Stimulated activated CD8-positive, alpha-beta memory T cell treated with anti-CD3 and anti-CD28 coated beads, Interleukin-7, amount 100 ng/mL, for 4 hours (primary cell): ENCODE data around the gene NDN.

Experiments
- DNase-seq, 2 donors: peaks; one replicate each; pipeline ENCODE4 v3.0.0-alpha.2; 2020; ENCODE audit warnings: low read depth in 2 of 2

Gene NDN

DNA sequence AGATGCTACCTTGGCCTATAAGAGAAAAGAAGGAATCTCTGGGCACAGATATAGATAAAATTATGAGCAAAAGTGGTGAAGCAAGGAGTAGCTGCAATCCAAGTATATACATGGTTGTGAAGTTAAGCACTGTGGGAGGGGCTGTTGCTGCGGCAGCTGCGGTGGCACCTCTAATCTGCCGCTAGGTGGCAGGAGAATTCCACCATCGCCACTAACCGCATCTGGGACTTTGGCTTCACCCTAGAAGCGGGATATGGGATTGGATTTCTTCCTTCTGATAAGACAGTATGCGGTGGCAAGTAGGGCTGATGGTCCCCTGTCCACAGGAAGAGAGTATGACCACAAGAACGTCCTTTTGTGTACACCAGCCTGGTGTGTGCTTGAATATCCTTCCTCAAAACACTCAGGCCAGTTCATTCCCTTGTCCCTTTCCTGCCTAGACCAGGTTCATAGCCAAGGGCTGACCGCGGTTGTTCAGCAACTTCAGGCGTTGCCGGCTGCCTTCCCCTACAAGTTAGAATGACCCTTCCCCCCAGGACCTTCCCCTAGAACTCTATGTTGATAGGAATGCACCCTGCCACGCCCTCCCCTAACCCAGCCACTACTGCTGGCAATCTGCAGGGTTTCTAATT, 44.6 kb downstream of the NDN start:
- DNase-seq, result no peak
